ENCODE data around the gene RSPH1. TPM values are rescaled to one million over a fixed set of nuclear protein-coding genes. Genes with fewer than 3 reads are reported as not detected.

The RSPH1 gene
- total and polyA plus RNA-seq, 4 donors: 0.09 to 0.17 (median 0.16) TPM; not detected in 1

GRCh38 chr21:42492201-42492600, 3.8 kb downstream of the RSPH1 start:
- Histone ChIP-seq H3K36me3 (ENCODE audit: control insufficient read depth in 4 of 4, insufficient read depth in 3 of 4, low read depth in 1 of 4, low read length in 3 of 4) (no peaks in the 10 kb centered on the region), H3K27me3 (ENCODE audit: control insufficient read depth in 4 of 4, insufficient read depth in 4 of 4, low read length in 3 of 4) (no peaks in the 10 kb centered on the region), H3K27ac (ENCODE audit: low read depth in 1 of 2, low read length in 2 of 2) (no peak overlapping the region), H3K4me3 (ENCODE audit: low read depth in 1 of 3, low read length in 3 of 3) (no peak overlapping the region), H3K4me1 (ENCODE audit: control insufficient read depth in 4 of 4, insufficient read depth in 4 of 4, low read length in 3 of 4) (peaks cover 5 to 15% (median 9%) of the 10 kb centered on the region in 4 donors), H3K9me3 (ENCODE audit: control insufficient read depth in 4 of 4, low read length in 3 of 4) (no peaks in the 10 kb centered on the region), H3K9ac (ENCODE audit: low read depth in 1 of 2, low read length in 2 of 2) (no peak overlapping the region)
- TF ChIP-seq EGR1 (IDR thresholded peaks at IDR 0.05; ENCODE audit: low read depth in 2 of 2) (no peak), REST (IDR thresholded peaks at IDR 0.05) (no peak), ATF3 (IDR thresholded peaks at IDR 0.05) (no peak), MAX (IDR thresholded peaks at IDR 0.05) (no peak), RAD21 (IDR thresholded peaks at IDR 0.05) (no peak), SP1 (IDR thresholded peaks at IDR 0.05) (no peak), GABPA (IDR thresholded peaks at IDR 0.05 in 1 of 2, conservative IDR thresholded peaks at IDR 0.05 in 1 of 2) (no peak), JUND (IDR thresholded peaks at IDR 0.05) (no peak), CTCF (IDR thresholded peaks at IDR 0.05; ENCODE audit: low read depth, low read length, missing input control) (no peak), NR2F2 (IDR thresholded peaks at IDR 0.05) (no peak), YY1 (IDR thresholded peaks at IDR 0.05) (no peak), HNF4A (conservative IDR thresholded peaks at IDR 0.05) (no peak), FOXA1 (IDR thresholded peaks at IDR 0.05) (no peak), ZBTB33 (IDR thresholded peaks at IDR 0.05) (no peak)
- 81% methylated on average over 8 of the region's 8 CpGs for WGBS
- DNase-seq (ENCODE audit: low spot score): no peak

GRCh38 chr21:42491328-42491727, 4.7 kb downstream of the RSPH1 start:
- no peak for DNase-seq (ENCODE audit: low spot score)
- Histone ChIP-seq H3K9ac (ENCODE audit: low read depth in 1 of 2, low read length in 2 of 2) (no peak overlapping the region), H3K4me3 (ENCODE audit: low read depth in 1 of 3, low read length in 3 of 3) (no peak overlapping the region), H3K27me3 (ENCODE audit: control insufficient read depth in 4 of 4, insufficient read depth in 4 of 4, low read length in 3 of 4) (no peaks in the 10 kb centered on the region), H3K27ac (ENCODE audit: low read depth in 1 of 2, low read length in 2 of 2) (no peak overlapping the region), H3K9me3 (ENCODE audit: control insufficient read depth in 4 of 4, low read length in 3 of 4) (no peaks in the 10 kb centered on the region), H3K36me3 (ENCODE audit: control insufficient read depth in 4 of 4, insufficient read depth in 3 of 4, low read depth in 1 of 4, low read length in 3 of 4) (no peaks in the 10 kb centered on the region), H3K4me1 (ENCODE audit: control insufficient read depth in 4 of 4, insufficient read depth in 4 of 4, low read length in 3 of 4) (peaks cover 0 to 9% (median 7%) of the 10 kb centered on the region in 4 donors)
- 61% methylated on average over 1 of the region's 1 CpG for WGBS
- no peak for TF ChIP-seq FOXA1 (IDR thresholded peaks at IDR 0.05)
- TF ChIP-seq SP1 (IDR thresholded peaks at IDR 0.05): no peak
- no peak for TF ChIP-seq RAD21 (IDR thresholded peaks at IDR 0.05)
- no peak for TF ChIP-seq FOXA2 (IDR thresholded peaks at IDR 0.05)
- no peak for TF ChIP-seq GABPA (IDR thresholded peaks at IDR 0.05 in 1 of 2, conservative IDR thresholded peaks at IDR 0.05 in 1 of 2)
- TF ChIP-seq JUND (IDR thresholded peaks at IDR 0.05): no peak
- TF ChIP-seq CTCF (IDR thresholded peaks at IDR 0.05; ENCODE audit: low read depth, low read length, missing input control): no peak
- TF ChIP-seq HNF4A (conservative IDR thresholded peaks at IDR 0.05): no peak
- TF ChIP-seq RXRA (IDR thresholded peaks at IDR 0.05): no peak
- no peak for TF ChIP-seq NR2F2 (IDR thresholded peaks at IDR 0.05)
- no peak for TF ChIP-seq EGR1 (IDR thresholded peaks at IDR 0.05; ENCODE audit: low read depth in 2 of 2)
- TF ChIP-seq ATF3 (IDR thresholded peaks at IDR 0.05): no peak
- TF ChIP-seq REST (IDR thresholded peaks at IDR 0.05): no peak
